Gastroesophageal sphincter (tissue), 3 donors: Measurements from ENCODE around the gene MAP4K1.
"Not testable (repeated sequence)": the region's sequence is repeated elsewhere in the genome, so short reads cannot be mapped to it uniquely, and the experiment has no call there.

Experiments used
- CTCF ChIP-seq, 4 experiments: fragments of 200-600 bp in 2 of 4; fragments of 450-650 bp in 2 of 4; sonication (generic) in 1 of 4; IDR thresholded peaks; one replicate each; pipeline ENCODE4 v1.5.1; 2017 to 2019; ENCODE audit warnings: antibody characterized with exemption in 4 of 4, mild to moderate bottlenecking in 2 of 4, moderate library complexity in 2 of 4
- POLR2A ChIP-seq, 2 donors: fragments of 450-650 bp; IDR thresholded peaks; one replicate each; pipeline ENCODE4 v1.6.1; 2017; ENCODE audit warnings: antibody characterized with exemption in 2 of 2, mild to moderate bottlenecking in 2 of 2, moderate library complexity in 1 of 2
- POLR2AphosphoS5 ChIP-seq: sonication (generic); formaldehyde crosslinking; IDR thresholded peaks from one replicate; pipeline ENCODE4 v1.6.1; 2017; ENCODE audit warnings: antibody characterized with exemption

GRCh38 chr19:38553239-38553638, 64.5 kb downstream of the MAP4K1 start:
- TF ChIP-seq POLR2A (IDR thresholded peaks at IDR 0.05); POLR2AphosphoS5; CTCF (IDR thresholded peaks at IDR 0.05): not testable (repeated sequence)
